GM19455 (cell line): ENCODE data around the gene CEMIP.

Source experiments
- ATAC-seq: cut with Tn5 transposase; IDR thresholded peaks from one replicate; pipeline ENCODE4 v1.9.1; 2021; ENCODE audit not compliant: unreplicated experiment

Gene CEMIP

GRCh38 chr15:80970658-80971057 is 191.5 kb downstream of the CEMIP start:
- no peak for ATAC-seq

GRCh38 chr15:80971143-80971542 is 192.0 kb downstream of the CEMIP start:
- ATAC-seq: no peak

- ATAC-seq: no peak
Measured at GRCh38 chr15:80972276-80972675, 193.1 kb downstream of the CEMIP start.

GRCh38 chr15:80974914-80975313 is 195.7 kb downstream of the CEMIP start:
- ATAC-seq: no peak

GRCh38 chr15:80976851-80977250 is 197.7 kb downstream of the CEMIP start:
- ATAC-seq: no peak

GRCh38 chr15:80977627-80978036 is 198.5 kb downstream of the CEMIP start:
- ATAC-seq: no peak

- no peak for ATAC-seq
Measured at GRCh38 chr15:80978685-80979329, 199.6 kb downstream of the CEMIP start.

- no peak for ATAC-seq
Measured at GRCh38 chr15:80979538-80980200, 200.5 kb downstream of the CEMIP start.

GRCh38 chr15:80982205-80982604 is 203.0 kb downstream of the CEMIP start:
- no peak for ATAC-seq

GRCh38 chr15:80982839-80983238 is 203.7 kb downstream of the CEMIP start:
- no peak for ATAC-seq

GRCh38 chr15:80984856-80985255 is 205.7 kb downstream of the CEMIP start:
- ATAC-seq: no peak

- ATAC-seq: no peak
Measured at GRCh38 chr15:80985981-80986380, 206.8 kb downstream of the CEMIP start.

- no peak for ATAC-seq
Measured at GRCh38 chr15:80986487-80986886, 207.3 kb downstream of the CEMIP start.

GRCh38 chr15:80988148-80988796 is 209.1 kb downstream of the CEMIP start:
- ATAC-seq: no peak

- peak; percentile 6 for ATAC-seq
Measured at GRCh38 chr15:80989081-80989517, 209.9 kb downstream of the CEMIP start.

GRCh38 chr15:80989518-80990478 is 210.6 kb downstream of the CEMIP start, which contains the start of gene MESD:
TSS of gene MESD (minus strand) at chr15:80989819. CDS start at chr15:80989791, 28 bp downstream.
- peak; percentile 97 for ATAC-seq

GRCh38 chr15:80990955-80991354 is 211.8 kb downstream of the CEMIP start:
- no peak for ATAC-seq

GRCh38 chr15:80991421-80991820 is 212.3 kb downstream of the CEMIP start:
- ATAC-seq: no peak

- no peak for ATAC-seq
Measured at GRCh38 chr15:80992006-80992405, 212.8 kb downstream of the CEMIP start.

GRCh38 chr15:80992441-80992840 is 213.3 kb downstream of the CEMIP start:
- ATAC-seq: no peak

GRCh38 chr15:80996247-80996646 is 217.1 kb downstream of the CEMIP start:
- no peak for ATAC-seq
